H1 (cell line): Measurements from ENCODE around the gene DGUOK. TPM values are rescaled to one million over a fixed set of nuclear protein-coding genes. Genes with fewer than 3 reads are reported as not detected.

Experiments
- CHD7 ChIP-seq: fragments of 300-600 bp; sonication (generic); IDR thresholded peaks from 2 replicates; pipeline ENCODE4 v1.7.1; 2012; ENCODE audit warnings: low read length, moderate library complexity, mild to moderate bottlenecking, inconsistent platforms; ENCODE audit not compliant: insufficient replicate concordance
- CREB1 ChIP-seq: IDR thresholded peaks from 2 replicates; pipeline ENCODE4 v1.6.1; 2012; ENCODE audit warnings: inconsistent platforms
- GTF2F1 ChIP-seq: IDR thresholded peaks from 2 replicates; pipeline ENCODE4 v1.6.1; 2012; ENCODE audit warnings: low read depth, low read length, improper control_type of control experiment, borderline replicate concordance
- SP4 ChIP-seq: IDR thresholded peaks from 2 replicates; pipeline ENCODE4 v1.6.1; 2012; ENCODE audit warnings: low read length, inconsistent platforms
- YY1 ChIP-seq: IDR thresholded peaks from 2 replicates; pipeline ENCODE4 v1.6.1; 2011; ENCODE audit warnings: low read depth, mild to moderate bottlenecking, low read length
- polyA plus RNA-seq, 7 experiments: library from polyadenylated mRNA; depleted of rRNA in 3 of 7; stranded (reverse) in 5 of 7; unstranded in 2 of 7; fragments of >200 nt in 5 of 7; fragments of 200-250 nt in 2 of 7; gene quantifications; 1 replicate in 5 of 7; 2 replicates in 1 of 7; 4 replicates in 1 of 7; pipeline versions ENCODE4 v1.2.1 to v1.2.3, GENCODE V29; 2011 to 2013; ENCODE audit warnings: missing spikeins in 2 of 7, mixed read lengths in 2 of 7
- total RNA-seq: library from RNA; stranded (reverse); fragmentation: NEBNext Ultra II Directional; extraction: Animal tissue kit (Norgen Biotek cat#: 25700); gene quantifications from 2 replicates; pipeline ENCODE4 v1.2.1, GENCODE V29; 2021

DGUOK gene
- total and polyA plus RNA-seq, 2 of the 8 experiments (the other 6 are each of a cell fraction or from before 2014, with no cell fraction given), result 110 to 168 TPM

GRCh38 chr2:73913414-73914054 is 13.1 kb upstream of the DGUOK start (continued):
- TF ChIP-seq YY1 (no peak), CHD7 (no peak), GTF2F1 (no peak), SP4 (no peak), CREB1 (no peak)
- TF ChIP-seq, all 59 proteins: peak for 0
